ENCODE measurements around the gene TMSB10. TPM values are rescaled to one million over a fixed set of nuclear protein-coding genes. Genes with fewer than 3 reads are reported as not detected.
A peak's percentile ranks its signal among the peaks of the same experiment; 100 is the strongest.

The TMSB10 gene
- total and polyA plus RNA-seq, 2 donors (not counting 1 experiment from before 2014, with no cell fraction given) = 885 to 5,410 TPM

GRCh38 chr2:84880645-84881521, 24.6 kb upstream of the TMSB10 start, which contains the start of gene TRABD2A:
Gene TRABD2A (minus strand): TSS chr2:84881084. CDS start chr2:84881039, 45 bp downstream.
- H3K36me3 ChIP-seq (replicated peaks in 1 of 2; ENCODE audit: control extremely low read depth in 1 of 2, control insufficient read depth in 1 of 2, extremely low read depth in 1 of 2, insufficient read depth in 2 of 2, low read length in 1 of 2) = no peaks in the 10 kb centered on the region
- H3K4me3 Mint-ChIP-seq = peak within 1 kb of the TSS; percentile 92
- POLR2A ChIA-PET = interaction anchor here (0.8 to 3.7 kb wide), 6 partner anchors 8 to 90 kb away, joined by 3 to 47 read pairs (median 6); partner anchors contain the start of genes KCMF1 and TMSB10
- H3K27me3 Mint-ChIP-seq = no peaks in the 10 kb centered on the region
- H3K9me3 ChIP-seq (ENCODE audit: control extremely low read depth in 1 of 3, control insufficient read depth in 2 of 3, insufficient read depth in 1 of 3, low read length in 2 of 3) = no peaks in the 10 kb centered on the region
- H3K27ac ChIP-seq (ENCODE audit: low read length in 2 of 2) = peak within 1 kb of the TSS; percentile 72 to 92
- WGBS (ENCODE audit: insufficient coverage) = under 1% methylated on average over 61 of the region's 77 CpGs
- peak within 1 kb of the TSS; percentile 79 for H2AFZ ChIP-seq (ENCODE audit: insufficient read depth, low read depth, low read length, poor library complexity, severe bottlenecking)
- TF ChIP-seq CTCF (IDR thresholded peaks at IDR 0.05) (no peak), EZH2 (IDR thresholded peaks at IDR 0.05; ENCODE audit: borderline replicate concordance, insufficient read depth, low read depth, low read length, poor library complexity, severe bottlenecking) (no peak)
- CTCF ChIA-PET = interaction anchor here (0.5 to 18.2 kb wide), 14 partner anchors 10 to 388 kb away, joined by 3 to 316 read pairs (median 4); partner anchors contain the start of gene TMSB10
- H3K79me2 ChIP-seq (ENCODE audit: control insufficient read depth, insufficient read depth, low read length) = peaks cover 6% of the 10 kb centered on the region
- peak within 1 kb of the TSS; percentile 68 to 98 (median 83) for H3K4me3 ChIP-seq (ENCODE audit: control extremely low read depth in 1 of 5, extremely low read depth in 1 of 5, insufficient read depth in 1 of 5, low read depth in 2 of 5, low read length in 4 of 5)
- peak within 1 kb of the TSS; percentile 89 for H3K9ac ChIP-seq (ENCODE audit: low read length)
- H3K4me1 ChIP-seq (ENCODE audit: control insufficient read depth in 2 of 2, insufficient read depth in 2 of 2, low read length in 2 of 2) = peaks cover 16 to 31% of the 10 kb centered on the region in 2 donors
- DNase-seq = peak; percentile 64
- intact Hi-C loops (cut with micrococcal nuclease) = loop anchor here (2.0 to 5.0 kb wide), 2 partner anchors 139 to 422 kb away; partner anchors contain the start of gene SUCLG1
- peaks cover 36% of the 10 kb centered on the region for H3K4me1 Mint-ChIP-seq
- H3K9me3 Mint-ChIP-seq (ENCODE audit: insufficient read depth) = no peaks in the 10 kb centered on the region
- no peaks in the 10 kb centered on the region for H3K27me3 ChIP-seq (replicated peaks in 1 of 4; ENCODE audit: control extremely low read depth in 1 of 4, control insufficient read depth in 3 of 4, insufficient read depth in 4 of 4, low read length in 3 of 4)
- peak; percentile 25 for ATAC-seq (ENCODE audit: low read depth)
- peak within 1 kb of the TSS; percentile 96 for H3K4me2 ChIP-seq (replicated peaks; ENCODE audit: low read depth, low read length, poor library complexity, severe bottlenecking)
- no peaks in the 10 kb centered on the region for H4K20me1 ChIP-seq (ENCODE audit: control insufficient read depth, insufficient read depth, low read length, poor library complexity, severe bottlenecking)
- peak within 1 kb of the TSS; percentile 95 for H3K27ac Mint-ChIP-seq

All from B cell (primary cell).